Measurements from ENCODE around the gene ARSI.

The ARSI gene

DNA sequence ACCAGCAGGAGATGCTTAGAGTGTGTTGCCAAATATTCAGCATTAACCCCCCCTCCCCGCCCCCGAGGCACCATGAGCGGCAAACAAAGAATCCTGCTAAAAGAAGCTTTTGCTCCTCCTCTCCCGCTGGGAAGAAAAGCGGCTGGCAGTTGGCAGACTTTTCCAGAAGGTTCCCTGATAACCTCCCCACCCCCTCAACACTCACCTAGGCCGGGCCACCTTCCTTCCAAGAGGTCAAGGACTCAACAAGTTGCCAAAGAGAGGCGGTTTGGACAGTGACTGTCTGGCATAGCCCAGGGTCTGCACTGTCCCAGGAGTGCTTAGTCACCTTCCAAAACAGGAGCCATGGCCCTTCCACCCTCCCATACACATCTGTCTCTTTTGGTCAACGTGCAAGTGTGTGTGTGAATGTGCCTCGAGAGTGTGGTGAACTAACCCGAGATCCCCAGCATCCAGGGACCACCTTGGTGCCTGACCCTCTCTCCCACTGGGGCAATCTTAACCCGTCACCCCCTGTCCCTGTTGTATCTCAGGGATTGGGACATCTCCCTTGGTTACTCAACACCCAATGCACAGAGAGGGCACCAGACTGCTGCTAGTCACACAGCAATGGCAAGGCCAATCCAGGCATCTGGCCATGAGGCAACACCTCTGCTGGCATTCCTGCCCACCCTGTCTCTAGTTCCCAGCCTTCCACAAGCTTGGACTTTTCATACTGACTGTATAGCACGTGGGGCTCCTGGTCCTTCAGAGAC is 32.0 kb downstream of the ARSI start:
- no peak for DNase-seq (ENCODE audit: insufficient read length)
- FAIRE-seq: no peak
- TF ChIP-seq TAF1 (IDR thresholded peaks at IDR 0.05; ENCODE audit: borderline replicate concordance, low read depth, low read length) (no peak), POLR2A (IDR thresholded peaks at IDR 0.05; ENCODE audit: low read depth, low read length) (no peak), POLR2AphosphoS5 (IDR thresholded peaks at IDR 0.05; ENCODE audit: low read depth, low read length) (no peak)

GRCh38 chr5:150266871-150267291 is 35.8 kb downstream of the ARSI start:
- DNase-seq (ENCODE audit: insufficient read length): no peak
- no peak for TF ChIP-seq TAF1 (IDR thresholded peaks at IDR 0.05; ENCODE audit: borderline replicate concordance, low read depth, low read length)
- TF ChIP-seq POLR2AphosphoS5 (IDR thresholded peaks at IDR 0.05; ENCODE audit: low read depth, low read length): no peak
- FAIRE-seq: no peak

GRCh38 chr5:150265870-150266383 is 36.8 kb downstream of the ARSI start:
- DNase-seq (ENCODE audit: insufficient read length) (no peak), FAIRE-seq (no peak)
- TF ChIP-seq TAF1 (IDR thresholded peaks at IDR 0.05; ENCODE audit: borderline replicate concordance, low read depth, low read length) (no peak), POLR2AphosphoS5 (IDR thresholded peaks at IDR 0.05; ENCODE audit: low read depth, low read length) (no peak)

GRCh38 chr5:150264667-150265603 is 37.8 kb downstream of the ARSI start:
- TF ChIP-seq TAF1 (IDR thresholded peaks at IDR 0.05; ENCODE audit: borderline replicate concordance, low read depth, low read length): no peak
- TF ChIP-seq POLR2AphosphoS5 (IDR thresholded peaks at IDR 0.05; ENCODE audit: low read depth, low read length): no peak
- DNase-seq (ENCODE audit: insufficient read length) (no peak), FAIRE-seq (no peak)

- no peak for TF ChIP-seq POLR2AphosphoS5 (IDR thresholded peaks at IDR 0.05; ENCODE audit: low read depth, low read length)
- no peak for TF ChIP-seq POLR2A (IDR thresholded peaks at IDR 0.05; ENCODE audit: low read depth, low read length)
- TF ChIP-seq TAF1 (IDR thresholded peaks at IDR 0.05; ENCODE audit: borderline replicate concordance, low read depth, low read length): no peak
- FAIRE-seq (no peak), DNase-seq (ENCODE audit: insufficient read length) (no peak)
Measured at GRCh38 chr5:150263801-150264621, 38.7 kb downstream of the ARSI start.

DNA sequence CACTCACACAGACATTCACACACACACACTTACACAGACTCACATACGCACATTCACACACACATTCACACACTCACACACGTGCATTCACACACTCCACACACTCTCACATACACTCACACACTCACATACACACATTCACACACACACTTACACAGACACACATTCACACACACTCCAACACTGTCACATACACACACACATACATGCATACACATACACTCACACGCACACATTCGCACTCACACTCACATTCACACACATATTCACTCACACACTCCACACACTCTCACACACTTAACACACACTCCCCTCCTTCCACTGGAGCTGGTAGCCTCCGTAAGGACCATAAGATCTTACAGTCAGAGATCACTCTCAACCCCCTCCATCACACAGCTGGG is 39.3 kb downstream of the ARSI start:
- FAIRE-seq (no peak), DNase-seq (ENCODE audit: insufficient read length) (no peak)
- TF ChIP-seq TAF1 (IDR thresholded peaks at IDR 0.05; ENCODE audit: borderline replicate concordance, low read depth, low read length): no peak
- TF ChIP-seq POLR2AphosphoS5 (IDR thresholded peaks at IDR 0.05; ENCODE audit: low read depth, low read length): no peak
- TF ChIP-seq POLR2A (IDR thresholded peaks at IDR 0.05; ENCODE audit: low read depth, low read length): no peak

DNA sequence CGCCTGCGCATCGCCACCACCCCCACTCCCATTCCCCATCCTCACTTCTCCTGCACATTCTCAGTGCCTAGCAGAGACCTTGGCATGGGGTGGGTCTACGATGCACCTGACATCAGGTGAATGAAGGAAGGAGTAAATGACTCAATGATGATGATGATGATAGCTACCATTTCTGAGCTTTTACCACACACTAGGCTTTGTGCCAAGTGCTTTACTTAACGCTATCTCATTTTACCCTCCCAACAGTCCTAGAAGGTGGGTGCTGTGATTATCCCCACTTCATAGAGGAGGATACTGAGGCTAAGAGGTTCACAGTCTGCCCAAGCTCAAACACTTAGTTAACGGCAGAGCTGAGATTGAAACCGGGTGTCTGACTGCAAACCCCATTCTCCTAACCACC is 40.2 kb downstream of the ARSI start:
- FAIRE-seq: no peak
- DNase-seq (ENCODE audit: insufficient read length): no peak
- TF ChIP-seq POLR2AphosphoS5 (IDR thresholded peaks at IDR 0.05; ENCODE audit: low read depth, low read length): no peak
- TF ChIP-seq POLR2A (IDR thresholded peaks at IDR 0.05; ENCODE audit: low read depth, low read length): no peak
- TF ChIP-seq TAF1 (IDR thresholded peaks at IDR 0.05; ENCODE audit: borderline replicate concordance, low read depth, low read length): no peak

DNA sequence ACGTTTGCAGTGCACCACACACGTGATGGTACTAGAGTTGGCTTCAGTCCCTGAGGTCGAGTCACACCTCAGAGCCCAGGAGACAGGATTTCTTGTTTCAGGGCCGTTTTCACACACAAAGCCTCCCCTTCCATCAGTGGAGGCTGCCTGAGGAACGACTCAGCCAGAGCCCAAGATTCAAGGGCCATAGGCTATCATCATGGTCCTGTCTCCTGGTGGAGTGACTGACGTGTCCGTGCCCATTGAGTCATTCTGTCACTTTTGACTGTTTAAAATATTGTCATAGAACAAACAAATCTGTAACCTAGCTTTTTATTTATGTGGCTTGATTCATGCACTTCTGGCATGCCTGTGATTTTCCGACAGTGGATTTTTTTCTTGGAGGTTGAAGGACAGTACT is 41.5 kb downstream of the ARSI start:
- DNase-seq (ENCODE audit: insufficient read length): no peak
- no peak for FAIRE-seq
- TF ChIP-seq POLR2A (IDR thresholded peaks at IDR 0.05; ENCODE audit: low read depth, low read length) (no peak), POLR2AphosphoS5 (IDR thresholded peaks at IDR 0.05; ENCODE audit: low read depth, low read length) (no peak), TAF1 (IDR thresholded peaks at IDR 0.05; ENCODE audit: borderline replicate concordance, low read depth, low read length) (no peak)

DNA sequence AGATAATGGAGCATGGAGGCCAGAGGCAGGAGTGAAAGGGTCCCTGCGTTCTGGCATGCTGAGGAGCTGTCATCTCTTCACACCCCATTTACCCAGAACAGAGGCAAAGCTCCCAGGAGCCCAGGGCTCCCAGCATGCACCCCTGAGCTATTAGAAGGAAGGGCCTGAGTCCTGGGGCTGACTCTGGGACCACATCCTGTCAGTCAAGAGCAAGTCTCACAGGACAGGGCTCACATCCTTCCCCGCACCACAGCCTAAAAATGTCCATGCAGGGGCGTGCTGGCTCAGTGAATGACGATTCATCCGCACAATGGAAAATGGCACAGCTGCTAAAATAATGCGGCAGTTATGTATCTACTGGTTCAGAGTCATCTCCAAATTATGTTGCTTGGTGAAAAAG is 44.6 kb downstream of the ARSI start:
- FAIRE-seq (no peak), DNase-seq (ENCODE audit: insufficient read length) (no peak)
- TF ChIP-seq POLR2AphosphoS5 (IDR thresholded peaks at IDR 0.05; ENCODE audit: low read depth, low read length): no peak
- TF ChIP-seq POLR2A (IDR thresholded peaks at IDR 0.05; ENCODE audit: low read depth, low read length): no peak
- TF ChIP-seq TAF1 (IDR thresholded peaks at IDR 0.05; ENCODE audit: borderline replicate concordance, low read depth, low read length): no peak

- DNase-seq (ENCODE audit: insufficient read length) (no peak), FAIRE-seq (no peak)
- no peak for TF ChIP-seq POLR2AphosphoS5 (IDR thresholded peaks at IDR 0.05; ENCODE audit: low read depth, low read length)
- TF ChIP-seq TAF1 (IDR thresholded peaks at IDR 0.05; ENCODE audit: borderline replicate concordance, low read depth, low read length): no peak
- no peak for TF ChIP-seq POLR2A (IDR thresholded peaks at IDR 0.05; ENCODE audit: low read depth, low read length)
Measured at GRCh38 chr5:150257424-150257823, 45.3 kb downstream of the ARSI start.

All from GM12892 (cell line).